GM12878 (cell line): ENCODE measurements around the gene P2RX7. TPM values are rescaled to one million over a fixed set of nuclear protein-coding genes. Genes with fewer than 3 reads are reported as not detected.

Source experiments
- ATAC-seq: fragments of 200-7000 bp; cut with Tn5 transposase; 3 replicates; pipeline ENCODE4 v1.9.1; 2020; ENCODE audit warnings: mild to moderate bottlenecking, moderate library complexity
- BruUV-seq: library from RNA; stranded (reverse); fragments of 400-500 nt; replicated peaks from 2 replicates; lab custom pipeline; 2021; lab: Mats Ljungman, UMichigan
- CTCF ChIA-PET: fragments of 300-600 bp; sonication (Branson Sonifier 250); formaldehyde crosslinking; extraction: SDS; loops from one replicate; lab custom pipeline; 2021; ENCODE audit warnings: inconsistent platforms; lab: Yijun Ruan, JAX
- POLR2A ChIA-PET: fragments of 350-600 bp; formaldehyde crosslinking; extraction: SDS; loops from one replicate; lab custom pipeline; 2021; ENCODE audit warnings: inconsistent platforms; lab: Charles Lee
- RAD21 ChIA-PET: fragments of 300-600 bp; sonication (Branson Sonifier 250); formaldehyde crosslinking; loops from one replicate; lab custom pipeline; 2023; ENCODE audit warnings: antibody characterized with exemption; ENCODE audit not compliant: unreplicated experiment; lab: Charles Lee
- SMC1A ChIA-PET: fragments of 300-600 bp; sonication (Branson Sonifier 250); formaldehyde crosslinking; loops from one replicate; lab custom pipeline; 2023; ENCODE audit not compliant: unreplicated experiment, uncharacterized antibody; lab: Charles Lee
- DNase-seq: peaks from one replicate; pipeline ENCODE4 v3.0.0-alpha.2; 2011; ENCODE audit warnings: low read depth, low spot score
- FAIRE-seq: peaks from 3 replicates; lab custom pipeline; 2011; peaks lifted over from hg19 to GRCh38; lab: Jason Lieb, UNC
- H2AFZ ChIP-seq: 2 replicates; pipeline ENCODE4 v1.6.0; 2011; ENCODE audit warnings: low read depth, low read length, control low read depth; ENCODE audit not compliant: control insufficient read depth
- H3K27ac ChIP-seq: 2 replicates; pipeline ENCODE4 v1.5.1; 2011; ENCODE audit warnings: control low read depth; ENCODE audit not compliant: control insufficient read depth, insufficient read depth
- H3K27me3 ChIP-seq, 2 experiments: replicated peaks in 1 of 2; 2 replicates each; pipeline versions ENCODE4 v1.6.0 to v1.6.1; 2011; ENCODE audit warnings: low read length in 1 of 2; ENCODE audit not compliant: control insufficient read depth in 2 of 2, insufficient read depth in 2 of 2
- H3K36me3 ChIP-seq, 2 experiments: 2 replicates each; pipeline ENCODE4 v1.5.1; 2011; ENCODE audit warnings: low read length in 1 of 2; ENCODE audit not compliant: control insufficient read depth in 2 of 2, insufficient read depth in 2 of 2
- H3K4me1 ChIP-seq: 2 replicates; pipeline ENCODE4 v1.6.1; 2011; ENCODE audit warnings: mild to moderate bottlenecking, low read length, moderate library complexity, mixed read lengths; ENCODE audit not compliant: control insufficient read depth, insufficient read depth
- H3K4me2 ChIP-seq: 2 replicates; pipeline ENCODE4 v1.6.0; 2011; ENCODE audit warnings: control low read depth; ENCODE audit not compliant: control insufficient read depth, insufficient read depth
- H3K4me3 ChIP-seq: fragments of 200-600 bp; sonication (generic); 2 replicates; pipeline ENCODE4 v1.5.1; 2016
- H3K79me2 ChIP-seq: 2 replicates; pipeline ENCODE4 v1.6.0; 2011; ENCODE audit warnings: low read length; ENCODE audit not compliant: control insufficient read depth, insufficient read depth
- H3K9ac ChIP-seq: 2 replicates; pipeline ENCODE4 v1.8.0; 2011; ENCODE audit warnings: low read length, control low read depth, mixed read lengths; ENCODE audit not compliant: control insufficient read depth, insufficient read depth
- H3K9me3 ChIP-seq: replicated peaks from 3 replicates; pipeline ENCODE4 v1.5.1; 2011; ENCODE audit warnings: mild to moderate bottlenecking, low read length; ENCODE audit not compliant: control insufficient read depth, insufficient read depth
- H4K20me1 ChIP-seq: 2 replicates; pipeline ENCODE4 v1.6.0; 2011; ENCODE audit not compliant: control insufficient read depth, insufficient read depth
- BACH1 ChIP-seq: fragments of 450-650 bp; IDR thresholded peaks from 2 replicates; pipeline ENCODE4 v1.6.1; 2017; ENCODE audit warnings: mild to moderate bottlenecking, borderline replicate concordance
- CEBPZ ChIP-seq: fragments of 150-350 bp; IDR thresholded peaks from 2 replicates; pipeline ENCODE4 v1.6.1; 2016; ENCODE audit warnings: low read depth, low read length
- CREM ChIP-seq: IDR thresholded peaks from 2 replicates; pipeline ENCODE4 v1.6.1; 2014; ENCODE audit warnings: antibody characterized with exemption, low read depth
- EP300 ChIP-seq, 2 experiments: fragments of 150-350 bp in 1 of 2; IDR thresholded peaks; 2 replicates each; pipeline ENCODE4 v1.6.1; 2011 to 2012; ENCODE audit warnings: low read depth in 2 of 2, low read length in 2 of 2, borderline replicate concordance in 1 of 2, improper control_type of control experiment in 1 of 2, inconsistent platforms in 1 of 2; ENCODE audit not compliant: control insufficient read depth in 1 of 2
- MYC ChIP-seq: IDR thresholded peaks from 2 replicates; pipeline ENCODE4 v1.6.1; 2011; ENCODE audit warnings: mild to moderate bottlenecking, low read length, moderate library complexity, inconsistent platforms; ENCODE audit not compliant: insufficient read depth, insufficient replicate concordance, insufficient read length, severe bottlenecking
- STAT1 ChIP-seq: fragments of 450-650 bp; conservative IDR thresholded peaks from 2 replicates; pipeline ENCODE4 v1.6.1; 2014; ENCODE audit warnings: antibody characterized with exemption, mild to moderate bottlenecking
- TCF3 ChIP-seq: IDR thresholded peaks from 2 replicates; pipeline ENCODE4 v1.6.1; 2012; ENCODE audit warnings: low read depth, mild to moderate bottlenecking, low read length, borderline replicate concordance; ENCODE audit not compliant: insufficient read depth
- USF1 ChIP-seq: IDR thresholded peaks from 2 replicates; pipeline ENCODE4 v1.6.1; 2011; ENCODE audit warnings: borderline replicate concordance, low read depth, mild to moderate bottlenecking, moderate library complexity, mixed read lengths, low read length; ENCODE audit not compliant: insufficient read depth; ENCODE audit errors: extremely low read length
- WRNIP1 ChIP-seq: IDR thresholded peaks from 2 replicates; pipeline ENCODE4 v1.6.1; 2011; ENCODE audit warnings: low read depth, low read length, improper control_type of control experiment, borderline replicate concordance
- ZSCAN29 ChIP-seq: fragments of 450-650 bp; IDR thresholded peaks from 2 replicates; pipeline ENCODE4 v1.6.1; 2017; ENCODE audit warnings: mild to moderate bottlenecking, moderate library complexity
- WGBS: methylation state at CpG from one replicate; pipeline ENCODE4 v1.1.6; 2016; ENCODE audit warnings: low lambda C conversion rate; ENCODE audit not compliant: insufficient replicate concordance, insufficient coverage; ENCODE audit errors: missing lambda C conversion rate; 5-methylcytosine and 5-hydroxymethylcytosine counted together
- in situ Hi-C: fragments of 300-500 bp; cut with MboI; formaldehyde crosslinking; loops from 9 replicates; pipeline ENCODE4 v1.14.3; 2018; ENCODE audit warnings: mixed read lengths
- intact Hi-C: fragments of 100-400 bp; cut with micrococcal nuclease; formaldehyde crosslinking; loops from one replicate; pipeline ENCODE4 v1.14.2; 2022; ENCODE audit not compliant: unreplicated experiment
- polyA plus RNA-seq, 11 experiments: library from polyadenylated mRNA; depleted of rRNA in 4 of 11; unstranded in 6 of 11; stranded (reverse) in 5 of 11; fragments of >200 nt; fragmentation: Nextera tagmentation in 4 of 11; fragmentation: Illumina TruSeq in 1 of 11; extraction: Ambion mirVana in 4 of 11; extraction: Trizol in 1 of 11; gene quantifications; 1 replicate in 1 of 11; 2 replicates in 10 of 11; pipeline versions ENCODE4 v1.2.1 to v1.2.3, GENCODE V29; 2011 to 2016; ENCODE audit warnings: inconsistent platforms in 2 of 11, missing spikeins in 2 of 11, low read depth in 1 of 11
- total RNA-seq, 4 experiments: library from RNA; depleted of rRNA in 3 of 4; stranded (reverse); fragments of >200 nt in 3 of 4; fragmentation: Illumina TruSeq in 1 of 4; extraction: Trizol in 1 of 4; gene quantifications; 2 replicates each; pipeline versions ENCODE4 v1.2.1 to v1.2.3, GENCODE V29; 2013 to 2021
- TF ChIP-seq, protein P1 (sequence below): fragments of 450-650 bp; IDR thresholded peaks from 2 replicates; pipeline ENCODE4 v1.6.1; 2016; ENCODE audit warnings: mild to moderate bottlenecking
- TF ChIP-seq, protein P2 (sequence below): fragments of 450-650 bp; conservative IDR thresholded peaks from 2 replicates; pipeline ENCODE4 v1.6.1; 2017; ENCODE audit warnings: mild to moderate bottlenecking, moderate library complexity
- TF ChIP-seq, protein P3 (sequence below): IDR thresholded peaks from 2 replicates; pipeline ENCODE4 v1.6.1; 2011; ENCODE audit warnings: mild to moderate bottlenecking, low read depth, low read length, moderate library complexity; ENCODE audit not compliant: insufficient replicate concordance

P2RX7 gene
- total and polyA plus RNA-seq, 10 of the 15 experiments (the other 5 are each of a cell fraction or from before 2014, with no cell fraction given) = 0.74 to 2.6 (median 1.5) TPM

DNA sequence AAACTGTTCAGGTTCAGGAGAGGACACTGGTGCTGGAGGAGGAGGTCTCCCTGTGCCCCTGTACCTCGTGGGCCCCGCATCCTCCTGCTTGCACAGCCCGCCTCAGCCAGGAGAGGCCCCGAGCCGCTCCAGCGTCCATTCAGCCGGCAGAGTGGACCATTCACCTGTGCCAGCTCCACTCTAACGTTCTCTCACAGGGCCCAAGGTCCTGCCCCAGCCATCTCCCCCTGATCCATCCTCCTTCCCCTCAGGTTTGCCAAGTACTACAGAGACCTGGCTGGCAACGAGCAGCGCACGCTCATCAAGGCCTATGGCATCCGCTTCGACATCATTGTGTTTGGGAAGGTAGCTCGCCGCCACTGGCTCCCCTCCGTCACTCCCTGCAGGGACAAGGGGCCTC, 99.5 kb downstream of the P2RX7 start:
- ChIA-PET RAD21 (no interaction called here), SMC1A (no interaction called here), POLR2A (no interaction called here), CTCF (no interaction called here)
- intact Hi-C loops = no loop called here
- H3K27ac ChIP-seq = no peak overlapping the region
- no peak overlapping the region for H3K4me2 ChIP-seq
- peaks cover 5% of the 10 kb centered on the region for H3K4me1 ChIP-seq
- no peaks in the 10 kb centered on the region for H3K27me3 ChIP-seq
- in situ Hi-C loops = no loop called here
- no TSS peak for BruUV-seq
- FAIRE-seq (no peak), DNase-seq (no peak), ATAC-seq (no peak)
- no peak overlapping the region for H3K9ac ChIP-seq
- TF ChIP-seq ZSCAN29 (no peak), TCF3 (no peak), EP300 (IDR thresholded peaks at IDR 0.05; ENCODE audit: borderline replicate concordance in 1 of 2, control insufficient read depth in 1 of 2, low read depth in 2 of 2, low read length in 2 of 2) (no peak), WRNIP1 (no peak), CEBPZ (no peak), CREM (no peak), MYC (no peak), USF1 (no peak), BACH1 (no peak), STAT1 (no peak)
- TF ChIP-seq, protein P1, sequence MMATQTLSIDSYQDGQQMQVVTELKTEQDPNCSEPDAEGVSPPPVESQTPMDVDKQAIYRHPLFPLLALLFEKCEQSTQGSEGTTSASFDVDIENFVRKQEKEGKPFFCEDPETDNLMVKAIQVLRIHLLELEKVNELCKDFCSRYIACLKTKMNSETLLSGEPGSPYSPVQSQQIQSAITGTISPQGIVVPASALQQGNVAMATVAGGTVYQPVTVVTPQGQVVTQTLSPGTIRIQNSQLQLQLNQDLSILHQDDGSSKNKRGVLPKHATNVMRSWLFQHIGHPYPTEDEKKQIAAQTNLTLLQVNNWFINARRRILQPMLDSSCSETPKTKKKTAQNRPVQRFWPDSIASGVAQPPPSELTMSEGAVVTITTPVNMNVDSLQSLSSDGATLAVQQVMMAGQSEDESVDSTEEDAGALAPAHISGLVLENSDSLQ = no peak
- TF ChIP-seq, protein P2, sequence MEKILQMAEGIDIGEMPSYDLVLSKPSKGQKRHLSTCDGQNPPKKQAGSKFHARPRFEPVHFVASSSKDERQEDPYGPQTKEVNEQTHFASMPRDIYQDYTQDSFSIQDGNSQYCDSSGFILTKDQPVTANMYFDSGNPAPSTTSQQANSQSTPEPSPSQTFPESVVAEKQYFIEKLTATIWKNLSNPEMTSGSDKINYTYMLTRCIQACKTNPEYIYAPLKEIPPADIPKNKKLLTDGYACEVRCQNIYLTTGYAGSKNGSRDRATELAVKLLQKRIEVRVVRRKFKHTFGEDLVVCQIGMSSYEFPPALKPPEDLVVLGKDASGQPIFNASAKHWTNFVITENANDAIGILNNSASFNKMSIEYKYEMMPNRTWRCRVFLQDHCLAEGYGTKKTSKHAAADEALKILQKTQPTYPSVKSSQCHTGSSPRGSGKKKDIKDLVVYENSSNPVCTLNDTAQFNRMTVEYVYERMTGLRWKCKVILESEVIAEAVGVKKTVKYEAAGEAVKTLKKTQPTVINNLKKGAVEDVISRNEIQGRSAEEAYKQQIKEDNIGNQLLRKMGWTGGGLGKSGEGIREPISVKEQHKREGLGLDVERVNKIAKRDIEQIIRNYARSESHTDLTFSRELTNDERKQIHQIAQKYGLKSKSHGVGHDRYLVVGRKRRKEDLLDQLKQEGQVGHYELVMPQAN = no peak
- TF ChIP-seq, protein P3, sequence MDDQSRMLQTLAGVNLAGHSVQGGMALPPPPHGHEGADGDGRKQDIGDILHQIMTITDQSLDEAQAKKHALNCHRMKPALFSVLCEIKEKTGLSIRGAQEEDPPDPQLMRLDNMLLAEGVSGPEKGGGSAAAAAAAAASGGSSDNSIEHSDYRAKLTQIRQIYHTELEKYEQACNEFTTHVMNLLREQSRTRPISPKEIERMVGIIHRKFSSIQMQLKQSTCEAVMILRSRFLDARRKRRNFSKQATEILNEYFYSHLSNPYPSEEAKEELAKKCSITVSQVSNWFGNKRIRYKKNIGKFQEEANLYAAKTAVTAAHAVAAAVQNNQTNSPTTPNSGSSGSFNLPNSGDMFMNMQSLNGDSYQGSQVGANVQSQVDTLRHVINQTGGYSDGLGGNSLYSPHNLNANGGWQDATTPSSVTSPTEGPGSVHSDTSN = no peak
- no peak overlapping the region for H3K4me3 ChIP-seq
- WGBS = 91% methylated on average over 16 of the region's 16 CpGs
- H3K9me3 ChIP-seq = no peaks in the 10 kb centered on the region
- peaks cover 0 to 3% of the 10 kb centered on the region in 2 experiments; a peak in 3 of 4 replicates for H3K36me3 ChIP-seq
- no peaks in the 10 kb centered on the region for H3K79me2 ChIP-seq
- H2AFZ ChIP-seq = no peak overlapping the region
- H4K20me1 ChIP-seq = no peaks in the 10 kb centered on the region
